SK-N-SH treated with all-trans-retinoic acid at 6 μM for 48 hours (cell line): ENCODE data around the gene PUM2.
A peak's percentile ranks its signal among the peaks of the same experiment; 100 is the strongest.

Experiments
- ATAC-seq: fragments of 200-7000 bp; cut with Tn5 transposase; 3 replicates; pipeline ENCODE4 v1.9.1; 2020; ENCODE audit warnings: mild to moderate bottlenecking, moderate library complexity
- ARNTL ChIP-seq: fragments of 450-650 bp; formaldehyde crosslinking; IDR thresholded peaks from 2 replicates; pipeline ENCODE4 v1.5.0; 2020; ENCODE audit warnings: low read depth, mild to moderate bottlenecking, moderate library complexity, borderline replicate concordance
- BACH2 ChIP-seq: fragments of 250-450 bp; sonication (Bioruptor Pico); IDR thresholded peaks from 2 replicates; pipeline ENCODE4 v1.9.0; 2021; ENCODE audit warnings: mild to moderate bottlenecking, borderline replicate concordance
- CREB5 ChIP-seq: fragments of 250-450 bp; sonication (Bioruptor Pico); IDR thresholded peaks from 2 replicates; pipeline ENCODE4 v1.5.1; 2020; ENCODE audit warnings: low read depth, mild to moderate bottlenecking, moderate library complexity
- CSDC2 ChIP-seq: fragments of 250-450 bp; sonication (Bioruptor Pico); IDR thresholded peaks from 2 replicates; pipeline ENCODE4 v1.5.0; 2020; ENCODE audit warnings: mild to moderate bottlenecking, moderate library complexity
- ESRRG ChIP-seq: fragments of 250-450 bp; sonication (Bioruptor Pico); IDR thresholded peaks from 2 replicates; pipeline ENCODE4 v1.6.1; 2021; ENCODE audit warnings: mild to moderate bottlenecking
- ISL1 ChIP-seq: fragments of 250-450 bp; sonication (Bioruptor Pico); IDR thresholded peaks from 2 replicates; pipeline ENCODE4 v2.1.2; 2022; ENCODE audit warnings: mild to moderate bottlenecking, moderate library complexity
- OSR1 ChIP-seq: fragments of 250-450 bp; sonication (Bioruptor Pico); IDR thresholded peaks from 2 replicates; pipeline ENCODE4 v1.8.0; 2022; ENCODE audit warnings: moderate library complexity, mild to moderate bottlenecking, inconsistent platforms
- PATZ1 ChIP-seq: fragments of 250-450 bp; sonication (Bioruptor Pico); IDR thresholded peaks from 2 replicates; pipeline ENCODE4 v1.8.0; 2020; ENCODE audit warnings: mild to moderate bottlenecking, moderate library complexity, borderline replicate concordance
- PPARA ChIP-seq: fragments of 250-450 bp; sonication (Bioruptor Pico); IDR thresholded peaks from 2 replicates; pipeline ENCODE4 v1.5.0; 2020; ENCODE audit warnings: mild to moderate bottlenecking, borderline replicate concordance
- RARB ChIP-seq: fragments of 250-450 bp; sonication (Bioruptor Pico); IDR thresholded peaks from 2 replicates; pipeline ENCODE4 v1.8.0; 2021; ENCODE audit warnings: mild to moderate bottlenecking, moderate library complexity
- SNAI2 ChIP-seq: fragments of 250-450 bp; sonication (Bioruptor Pico); IDR thresholded peaks from 2 replicates; pipeline ENCODE4 v1.5.0; 2020; ENCODE audit warnings: mild to moderate bottlenecking, moderate library complexity
- TCF4 ChIP-seq: fragments of 250-450 bp; sonication (Bioruptor Pico); IDR thresholded peaks from 2 replicates; pipeline ENCODE4 v1.8.0; 2021; ENCODE audit warnings: mild to moderate bottlenecking, moderate library complexity, borderline replicate concordance
- TOX ChIP-seq: fragments of 250-450 bp; sonication (Bioruptor Pico); IDR thresholded peaks from 2 replicates; pipeline ENCODE4 v1.8.0; 2021; ENCODE audit warnings: mild to moderate bottlenecking, moderate library complexity, borderline replicate concordance
- TSHZ2 ChIP-seq: fragments of 250-450 bp; sonication (Bioruptor Pico); IDR thresholded peaks from 2 replicates; pipeline ENCODE4 v1.5.0; 2020; ENCODE audit warnings: mild to moderate bottlenecking, moderate library complexity
- ZC3H10 ChIP-seq: fragments of 250-450 bp; sonication (Bioruptor Pico); IDR thresholded peaks from 2 replicates; pipeline ENCODE4 v1.5.1; 2021; ENCODE audit warnings: mild to moderate bottlenecking, moderate library complexity
- ZFP3 ChIP-seq: fragments of 250-450 bp; sonication (Bioruptor Pico); IDR thresholded peaks from 2 replicates; pipeline ENCODE4 v1.5.0; 2020; ENCODE audit warnings: mild to moderate bottlenecking, moderate library complexity
- ZFP30 ChIP-seq: fragments of 450-650 bp; formaldehyde crosslinking; IDR thresholded peaks from 2 replicates; pipeline ENCODE4 v1.5.0; 2022; ENCODE audit warnings: mild to moderate bottlenecking, moderate library complexity
- ZNF70 ChIP-seq: fragments of 450-650 bp; formaldehyde crosslinking; IDR thresholded peaks from 2 replicates; pipeline ENCODE4 v1.5.0; 2020; ENCODE audit warnings: mild to moderate bottlenecking, moderate library complexity
- ZNF8 ChIP-seq: fragments of 450-650 bp; formaldehyde crosslinking; IDR thresholded peaks from 2 replicates; pipeline ENCODE4 v1.5.0; 2020; ENCODE audit warnings: mild to moderate bottlenecking, moderate library complexity
- TF ChIP-seq, protein P1 (sequence below): fragments of 250-450 bp; sonication (Bioruptor Pico); IDR thresholded peaks from 2 replicates; pipeline ENCODE4 v1.8.0; 2021; ENCODE audit warnings: low read depth, mild to moderate bottlenecking, moderate library complexity, borderline replicate concordance
- TF ChIP-seq, protein P2 (sequence below): fragments of 250-450 bp; sonication (Bioruptor Pico); IDR thresholded peaks from 2 replicates; pipeline ENCODE4 v1.5.1; 2021; ENCODE audit warnings: mild to moderate bottlenecking, moderate library complexity

PUM2 gene

DNA sequence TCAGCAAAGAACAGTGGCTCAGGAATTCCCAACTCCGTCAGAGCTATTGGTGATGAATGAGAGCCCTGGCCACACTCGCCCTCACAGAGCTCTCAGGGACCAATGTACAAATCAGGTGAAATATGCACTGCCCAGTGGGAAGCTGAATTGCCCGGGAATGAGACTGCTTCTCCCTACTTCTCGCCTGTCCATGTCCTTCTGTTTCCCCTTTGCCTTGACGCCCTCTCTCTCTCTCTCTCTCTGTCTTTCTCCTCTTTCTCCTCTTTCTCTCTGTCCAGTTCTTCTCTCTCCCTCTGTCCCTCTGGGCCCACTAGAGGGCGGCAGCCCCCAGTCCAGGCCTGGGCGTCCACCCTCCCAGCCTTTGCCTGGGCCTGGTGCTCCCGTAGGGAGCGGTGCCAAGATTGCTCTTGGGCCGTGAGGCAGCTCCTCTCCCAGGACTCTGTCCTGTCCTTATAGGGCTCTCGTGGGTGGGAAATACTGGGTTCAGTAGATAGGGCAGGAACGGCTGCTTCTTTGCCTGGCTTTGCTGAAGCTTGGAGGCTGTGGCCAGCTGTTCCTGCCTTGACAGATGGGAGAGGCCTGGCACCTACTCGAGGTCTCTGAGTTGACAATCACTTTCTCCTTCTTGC, 28.4 kb upstream of the PUM2 start:
- ATAC-seq = peak; percentile 99
- 0 out of 2 replicates have a peak, but pooled peaks have one; percentile 44 for TF ChIP-seq TSHZ2 (CRISPR knock-in tag)
- peak; percentile 41; the same call in 1 of the 2 replicates for TF ChIP-seq TCF4 (CRISPR knock-in tag)
- TF ChIP-seq PPARA = no peak
- TF ChIP-seq, protein P1, sequence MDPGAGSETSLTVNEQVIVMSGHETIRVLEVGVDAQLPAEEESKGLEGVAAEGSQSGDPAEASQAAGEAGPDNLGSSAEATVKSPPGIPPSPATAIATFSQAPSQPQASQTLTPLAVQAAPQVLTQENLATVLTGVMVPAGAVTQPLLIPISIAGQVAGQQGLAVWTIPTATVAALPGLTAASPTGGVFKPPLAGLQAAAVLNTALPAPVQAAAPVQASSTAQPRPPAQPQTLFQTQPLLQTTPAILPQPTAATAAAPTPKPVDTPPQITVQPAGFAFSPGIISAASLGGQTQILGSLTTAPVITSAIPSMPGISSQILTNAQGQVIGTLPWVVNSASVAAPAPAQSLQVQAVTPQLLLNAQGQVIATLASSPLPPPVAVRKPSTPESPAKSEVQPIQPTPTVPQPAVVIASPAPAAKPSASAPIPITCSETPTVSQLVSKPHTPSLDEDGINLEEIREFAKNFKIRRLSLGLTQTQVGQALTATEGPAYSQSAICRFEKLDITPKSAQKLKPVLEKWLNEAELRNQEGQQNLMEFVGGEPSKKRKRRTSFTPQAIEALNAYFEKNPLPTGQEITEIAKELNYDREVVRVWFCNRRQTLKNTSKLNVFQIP (CRISPR knock-in tag) = no peak
- TF ChIP-seq SNAI2 (CRISPR knock-in tag) = peak; percentile 82; the same call in 1 of the 2 replicates
- TF ChIP-seq BACH2 = no peak
- TF ChIP-seq CSDC2 (CRISPR knock-in tag) = no peak
- TF ChIP-seq ZFP3 (CRISPR knock-in tag) = 0 out of 2 replicates have a peak, but pooled peaks have one; percentile 61
- TF ChIP-seq ZNF70 (CRISPR knock-in tag) = 0 out of 2 replicates have a peak, but pooled peaks have one; percentile 22
- TF ChIP-seq TOX (CRISPR knock-in tag) = no peak

GRCh38 chr2:20378341-20378740, 27.7 kb upstream of the PUM2 start:
- no peak for TF ChIP-seq BACH2
- TF ChIP-seq ZFP30 (CRISPR knock-in tag) = no peak
- TF ChIP-seq RARB = no peak
- no peak for TF ChIP-seq ARNTL (CRISPR knock-in tag)
- no peak for TF ChIP-seq ZFP3 (CRISPR knock-in tag)
- no peak for TF ChIP-seq CREB5 (CRISPR knock-in tag)
- no peak for TF ChIP-seq ZNF8 (CRISPR knock-in tag)
- no peak for TF ChIP-seq ZC3H10 (CRISPR knock-in tag)
- TF ChIP-seq ISL1 (CRISPR knock-in tag) = no peak
- TF ChIP-seq ESRRG = no peak
- TF ChIP-seq, protein P1 (CRISPR knock-in tag) = no peak
- no peak for TF ChIP-seq OSR1 (CRISPR knock-in tag)
- no peak for TF ChIP-seq TOX (CRISPR knock-in tag)
- TF ChIP-seq PATZ1 = no peak
- no peak for TF ChIP-seq CSDC2 (CRISPR knock-in tag)
- TF ChIP-seq, protein P2, sequence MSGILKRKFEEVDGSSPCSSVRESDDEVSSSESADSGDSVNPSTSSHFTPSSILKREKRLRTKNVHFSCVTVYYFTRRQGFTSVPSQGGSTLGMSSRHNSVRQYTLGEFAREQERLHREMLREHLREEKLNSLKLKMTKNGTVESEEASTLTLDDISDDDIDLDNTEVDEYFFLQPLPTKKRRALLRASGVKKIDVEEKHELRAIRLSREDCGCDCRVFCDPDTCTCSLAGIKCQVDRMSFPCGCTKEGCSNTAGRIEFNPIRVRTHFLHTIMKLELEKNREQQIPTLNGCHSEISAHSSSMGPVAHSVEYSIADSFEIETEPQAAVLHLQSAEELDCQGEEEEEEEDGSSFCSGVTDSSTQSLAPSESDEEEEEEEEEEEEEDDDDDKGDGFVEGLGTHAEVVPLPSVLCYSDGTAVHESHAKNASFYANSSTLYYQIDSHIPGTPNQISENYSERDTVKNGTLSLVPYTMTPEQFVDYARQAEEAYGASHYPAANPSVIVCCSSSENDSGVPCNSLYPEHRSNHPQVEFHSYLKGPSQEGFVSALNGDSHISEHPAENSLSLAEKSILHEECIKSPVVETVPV (CRISPR knock-in tag) = no peak
- no peak for TF ChIP-seq TCF4 (CRISPR knock-in tag)
- no peak for TF ChIP-seq TSHZ2 (CRISPR knock-in tag)
- TF ChIP-seq, all 23 proteins: peak for 0
- ATAC-seq = no peak
